Adipocyte (in vitro differentiated cells): ENCODE data around the gene KLHL29.

ENCODE experiments used
- DNase-seq: peaks from one replicate; pipeline ENCODE4 v3.0.0-alpha.2; 2015; ENCODE audit warnings: low read depth
- H3K27me3 ChIP-seq: replicated peaks from 2 replicates; pipeline ENCODE4 v1.7.0; 2013; ENCODE audit warnings: mild to moderate bottlenecking, low read length, moderate library complexity; ENCODE audit not compliant: control insufficient read depth, insufficient read depth
- H3K36me3 ChIP-seq: 2 replicates; pipeline ENCODE4 v1.7.0; 2013; ENCODE audit warnings: low read length, mild to moderate bottlenecking, moderate library complexity; ENCODE audit not compliant: control insufficient read depth, insufficient read depth, severe bottlenecking
- H3K4me1 ChIP-seq: 2 replicates; pipeline ENCODE4 v1.7.0; 2013; ENCODE audit warnings: mild to moderate bottlenecking, low read length, moderate library complexity; ENCODE audit not compliant: control insufficient read depth, insufficient read depth
- H3K4me3 ChIP-seq: 2 replicates; pipeline ENCODE4 v1.7.0; 2013; ENCODE audit warnings: mild to moderate bottlenecking, low read length, moderate library complexity
- H3K9ac ChIP-seq: 2 replicates; pipeline ENCODE4 v1.7.0; 2013; ENCODE audit warnings: mild to moderate bottlenecking, low read length, moderate library complexity
- H3K9me3 ChIP-seq: 2 replicates; pipeline ENCODE4 v1.7.0; 2013; ENCODE audit warnings: mild to moderate bottlenecking, low read length, moderate library complexity; ENCODE audit not compliant: control insufficient read depth

Gene KLHL29

DNA sequence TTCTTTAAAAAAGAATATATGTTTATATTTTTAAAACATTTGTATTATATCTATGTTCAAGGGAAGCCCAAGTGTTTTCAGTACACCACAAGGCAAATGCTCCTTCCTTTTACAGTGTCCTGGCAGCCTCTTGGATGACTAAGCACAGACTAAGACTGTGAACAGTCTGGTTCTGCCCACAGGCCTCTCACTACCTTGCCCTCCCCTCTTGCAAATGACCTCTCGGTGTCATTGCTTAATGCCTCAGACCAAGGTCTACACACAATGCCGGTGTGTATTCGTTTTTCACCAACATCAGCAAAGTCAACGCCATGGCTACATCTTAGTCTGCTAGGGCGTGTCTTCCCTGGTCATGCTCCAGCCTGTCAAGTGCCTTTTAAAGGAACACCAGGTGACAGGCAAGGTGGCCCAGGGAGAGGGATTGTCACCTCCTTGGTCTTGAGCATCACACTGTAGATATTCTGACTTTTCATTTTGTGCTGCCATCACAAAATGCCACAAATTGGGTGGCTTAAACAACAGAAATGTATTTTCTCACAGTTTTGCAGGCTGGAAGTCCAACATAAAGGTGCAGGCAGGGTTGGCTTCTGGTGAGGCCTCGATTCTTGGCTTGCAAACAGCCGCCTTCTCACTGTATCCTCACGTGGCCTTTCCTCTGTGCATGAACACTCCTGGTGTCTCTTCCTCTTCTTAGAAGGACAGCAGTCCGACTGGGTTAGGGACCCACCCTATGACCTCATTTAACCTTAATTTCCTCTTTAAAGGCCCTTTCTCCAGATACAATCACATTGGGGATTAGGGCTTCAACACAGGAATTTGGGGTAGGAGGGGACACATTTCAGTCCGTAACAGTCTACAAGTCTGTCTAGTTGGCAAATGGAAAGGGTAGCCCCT lies 266.5 kb downstream of the KLHL29 start:
- Histone ChIP-seq H3K27me3 (no peaks in the 10 kb centered on the region), H3K9ac (no peak overlapping the region), H3K36me3 (peaks cover 20% of the 10 kb centered on the region), H3K9me3 (no peaks in the 10 kb centered on the region), H3K4me1 (peaks cover 7% of the 10 kb centered on the region), H3K4me3 (no peak overlapping the region)
- peak; percentile 62 for DNase-seq

DNA sequence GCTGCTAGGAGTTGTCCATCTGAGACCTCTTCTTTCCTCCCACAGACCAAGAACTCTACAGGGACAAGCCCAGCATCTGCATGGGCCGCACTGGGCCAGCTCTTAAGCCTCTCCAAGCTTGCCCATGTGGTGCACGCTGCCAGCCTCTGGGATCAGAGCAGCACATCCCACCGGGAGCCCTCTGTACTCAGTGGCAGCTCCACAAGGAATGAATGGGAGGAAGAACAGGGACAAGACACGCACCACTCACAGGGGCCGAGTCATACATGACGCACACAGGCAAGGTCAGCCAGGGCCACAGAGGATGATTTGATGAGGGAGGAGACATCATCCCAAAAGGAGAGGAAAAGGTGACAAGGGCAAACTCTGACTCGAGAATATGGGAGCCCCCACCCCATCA lies 268.3 kb downstream of the KLHL29 start:
- Histone ChIP-seq H3K36me3 (peaks cover 6% of the 10 kb centered on the region), H3K4me1 (peaks cover 7% of the 10 kb centered on the region), H3K9ac (no peak overlapping the region), H3K9me3 (no peaks in the 10 kb centered on the region), H3K4me3 (no peak overlapping the region), H3K27me3 (no peaks in the 10 kb centered on the region)
- DNase-seq, result no peak

GRCh38 chr2:23654756-23655155 lies 269.8 kb downstream of the KLHL29 start:
- DNase-seq, result no peak
- Histone ChIP-seq H3K36me3 (no peaks in the 10 kb centered on the region), H3K9me3 (no peaks in the 10 kb centered on the region), H3K4me3 (no peak overlapping the region), H3K9ac (no peak overlapping the region), H3K27me3 (no peaks in the 10 kb centered on the region), H3K4me1 (peaks cover 7% of the 10 kb centered on the region)

GRCh38 chr2:23655934-23656596 lies 271.1 kb downstream of the KLHL29 start:
- no peaks in the 10 kb centered on the region for H3K4me1 ChIP-seq
- H3K27me3 ChIP-seq, result no peaks in the 10 kb centered on the region
- H3K9me3 ChIP-seq, result no peaks in the 10 kb centered on the region
- no peak for DNase-seq
- H3K9ac ChIP-seq, result no peak overlapping the region
- H3K4me3 ChIP-seq, result no peak overlapping the region
- no peaks in the 10 kb centered on the region for H3K36me3 ChIP-seq

DNA sequence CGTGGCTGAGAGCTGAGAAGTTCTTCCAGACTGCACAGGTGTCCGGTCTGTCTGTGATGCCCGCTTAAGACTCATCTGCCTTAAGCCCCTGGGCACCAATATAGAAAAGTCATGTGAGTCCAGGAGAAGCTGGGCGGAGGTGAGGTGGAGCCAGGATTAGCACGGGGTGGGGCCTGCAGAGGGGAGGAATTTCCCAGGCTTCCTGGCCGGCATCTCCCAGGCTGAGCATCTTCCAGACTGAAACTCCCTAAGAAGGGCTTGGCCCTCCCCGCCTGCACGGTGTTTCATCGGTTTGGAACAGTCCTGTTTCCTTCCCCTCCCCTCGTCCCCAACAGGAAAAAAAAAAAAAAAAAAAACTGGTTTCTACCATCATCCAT lies 271.6 kb downstream of the KLHL29 start:
- H3K9ac ChIP-seq, result no peak overlapping the region
- H3K4me3 ChIP-seq, result no peak overlapping the region
- no peaks in the 10 kb centered on the region for H3K9me3 ChIP-seq
- H3K4me1 ChIP-seq, result no peaks in the 10 kb centered on the region
- H3K36me3 ChIP-seq, result no peaks in the 10 kb centered on the region
- no peak for DNase-seq
- no peaks in the 10 kb centered on the region for H3K27me3 ChIP-seq

- Histone ChIP-seq H3K9ac (no peak overlapping the region), H3K27me3 (no peaks in the 10 kb centered on the region), H3K4me1 (no peaks in the 10 kb centered on the region), H3K36me3 (no peaks in the 10 kb centered on the region), H3K4me3 (no peak overlapping the region), H3K9me3 (no peaks in the 10 kb centered on the region)
- no peak for DNase-seq
Observed at GRCh38 chr2:23657371-23657770, 272.4 kb downstream of the KLHL29 start.

DNA sequence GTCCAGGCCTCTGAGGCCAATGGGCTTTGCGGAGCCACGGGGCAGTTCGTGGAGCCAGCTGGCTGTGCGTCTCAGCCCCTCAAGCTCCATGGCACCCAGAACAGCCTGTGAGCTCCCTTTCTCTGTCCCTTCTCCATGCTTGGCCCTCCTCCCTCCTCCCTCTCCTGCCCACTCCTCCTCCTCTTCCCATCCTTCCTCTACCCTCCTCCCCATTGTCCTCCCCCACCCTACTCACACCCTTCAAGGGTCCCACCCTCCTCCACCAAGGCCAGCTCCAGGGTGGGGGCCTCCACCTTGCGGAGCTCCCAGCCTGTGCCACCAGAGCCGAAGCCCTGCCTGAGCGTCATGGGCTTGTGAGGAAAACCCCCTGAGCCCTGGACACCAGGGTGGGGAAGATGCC lies 273.0 kb downstream of the KLHL29 start:
- no peak overlapping the region for H3K9ac ChIP-seq
- no peak overlapping the region for H3K4me3 ChIP-seq
- no peak for DNase-seq
- H3K9me3 ChIP-seq, result no peaks in the 10 kb centered on the region
- no peaks in the 10 kb centered on the region for H3K4me1 ChIP-seq
- H3K36me3 ChIP-seq, result no peaks in the 10 kb centered on the region
- no peaks in the 10 kb centered on the region for H3K27me3 ChIP-seq

GRCh38 chr2:23658466-23658942 lies 273.5 kb downstream of the KLHL29 start:
- Histone ChIP-seq H3K9ac (no peak overlapping the region), H3K4me3 (no peak overlapping the region), H3K9me3 (no peaks in the 10 kb centered on the region), H3K36me3 (no peaks in the 10 kb centered on the region), H3K27me3 (no peaks in the 10 kb centered on the region), H3K4me1 (no peaks in the 10 kb centered on the region)
- no peak for DNase-seq

- H3K27me3 ChIP-seq, result no peaks in the 10 kb centered on the region
- no peaks in the 10 kb centered on the region for H3K36me3 ChIP-seq
- no peak for DNase-seq
- no peak overlapping the region for H3K9ac ChIP-seq
- no peaks in the 10 kb centered on the region for H3K9me3 ChIP-seq
- no peak overlapping the region for H3K4me3 ChIP-seq
- H3K4me1 ChIP-seq, result peaks cover 3% of the 10 kb centered on the region
Observed at GRCh38 chr2:23659328-23659727, 274.3 kb downstream of the KLHL29 start.

GRCh38 chr2:23659773-23660172 lies 274.8 kb downstream of the KLHL29 start:
- no peak overlapping the region for H3K9ac ChIP-seq
- no peak for DNase-seq

DNA sequence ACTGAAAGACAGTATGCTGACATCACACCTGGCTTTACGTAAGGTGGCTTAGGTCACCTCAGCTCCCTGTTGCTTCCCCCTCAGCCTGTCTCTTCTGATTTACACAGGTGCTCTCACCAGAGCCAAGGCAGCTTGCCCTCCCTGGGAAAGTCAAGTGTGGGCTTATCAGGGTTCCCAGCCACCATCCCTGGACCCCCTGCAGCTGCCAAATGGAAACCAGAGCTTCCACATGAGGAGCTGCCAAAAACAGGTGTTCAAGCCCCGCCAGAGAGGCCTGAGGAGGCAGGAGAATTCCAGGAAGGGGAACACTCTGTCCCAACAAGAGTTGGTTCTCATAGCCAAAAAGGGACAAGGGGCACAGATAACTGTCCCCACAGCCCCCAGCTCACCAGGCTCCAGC lies 275.3 kb downstream of the KLHL29 start:
- H3K4me3 ChIP-seq, result no peak overlapping the region
- H3K9ac ChIP-seq, result no peak overlapping the region
- H3K27me3 ChIP-seq, result no peaks in the 10 kb centered on the region
- no peaks in the 10 kb centered on the region for H3K9me3 ChIP-seq
- no peaks in the 10 kb centered on the region for H3K36me3 ChIP-seq
- peaks cover 3% of the 10 kb centered on the region for H3K4me1 ChIP-seq
- no peak for DNase-seq

More at GRCh38 chr2:23659773-23660172, 274.8 kb downstream of the KLHL29 start:
- peaks cover 3% of the 10 kb centered on the region for H3K4me1 ChIP-seq
- H3K36me3 ChIP-seq, result no peaks in the 10 kb centered on the region
- no peaks in the 10 kb centered on the region for H3K27me3 ChIP-seq
- no peak overlapping the region for H3K4me3 ChIP-seq
- no peaks in the 10 kb centered on the region for H3K9me3 ChIP-seq
